ENCODE measurements around the gene ARHGAP6.
A peak's percentile ranks its signal among the peaks of the same experiment; 100 is the strongest.

ARHGAP6 gene

GRCh38 chrX:11558972-11559371 lies 106.7 kb downstream of the ARHGAP6 start:
- Histone ChIP-seq H3K9me3 (ENCODE audit: control extremely low read depth in 1 of 5, control insufficient read depth in 4 of 5, insufficient read depth in 2 of 5, low read depth in 1 of 5, low read length in 4 of 5) (no peaks in the 10 kb centered on the region), H3K4me3 (ENCODE audit: control insufficient read depth in 1 of 7, extremely low read depth in 1 of 7, insufficient read depth in 4 of 7, low read depth in 2 of 7, low read length in 6 of 7) (no peak overlapping the region), H3K36me3 (ENCODE audit: control insufficient read depth in 4 of 4, insufficient read depth in 4 of 4, low read length in 3 of 4) (no peaks in the 10 kb centered on the region), H3K27ac (ENCODE audit: insufficient read depth in 1 of 2, low read depth in 1 of 2, low read length in 2 of 2, poor library complexity in 1 of 2, severe bottlenecking in 2 of 2) (no peak overlapping the region), H3K27me3 (replicated peaks in 2 of 5; ENCODE audit: control insufficient read depth in 4 of 5, insufficient read depth in 5 of 5, low read length in 4 of 5) (no peaks in the 10 kb centered on the region), H3K4me1 (ENCODE audit: control extremely low read depth in 1 of 4, control insufficient read depth in 4 of 4, insufficient read depth in 4 of 4, low read length in 3 of 4) (no peaks in the 10 kb centered on the region)
- ChIA-PET POLR2A (no interaction called here), CTCF (interaction anchor here (1.3 to 1.4 kb wide), 2 partner anchors 18 to 20 kb away, joined by 3 read pairs; no protein-coding TSS in a partner anchor)
- DNase-seq, result peak; percentile 22 to 64 (median 57)
- 92% methylated on average over 3 of the region's 4 CpGs for WGBS (ENCODE audit: insufficient coverage)

GRCh38 chrX:11557120-11557519 lies 108.6 kb downstream of the ARHGAP6 start:
- no peaks in the 10 kb centered on the region for H3K4me1 ChIP-seq (ENCODE audit: control extremely low read depth in 1 of 4, control insufficient read depth in 4 of 4, insufficient read depth in 4 of 4, low read length in 3 of 4)
- H3K27me3 ChIP-seq (replicated peaks in 2 of 5; ENCODE audit: control insufficient read depth in 4 of 5, insufficient read depth in 5 of 5, low read length in 4 of 5), result no peaks in the 10 kb centered on the region
- DNase-seq, result no peak
- H3K27ac ChIP-seq (ENCODE audit: insufficient read depth in 1 of 2, low read depth in 1 of 2, low read length in 2 of 2, poor library complexity in 1 of 2, severe bottlenecking in 2 of 2), result no peak overlapping the region
- CTCF ChIA-PET, result no interaction called here
- no peaks in the 10 kb centered on the region for H3K36me3 ChIP-seq (ENCODE audit: control insufficient read depth in 4 of 4, insufficient read depth in 4 of 4, low read length in 3 of 4)
- H3K9me3 ChIP-seq (ENCODE audit: control extremely low read depth in 1 of 5, control insufficient read depth in 4 of 5, insufficient read depth in 2 of 5, low read depth in 1 of 5, low read length in 4 of 5), result no peaks in the 10 kb centered on the region
- H3K4me3 ChIP-seq (ENCODE audit: control insufficient read depth in 1 of 7, extremely low read depth in 1 of 7, insufficient read depth in 4 of 7, low read depth in 2 of 7, low read length in 6 of 7), result no peak overlapping the region
- POLR2A ChIA-PET, result no interaction called here
- WGBS (ENCODE audit: insufficient coverage), result no CpG with 5 or more reads among the region's 2 CpGs

GRCh38 chrX:11555759-11556158 lies 110.0 kb downstream of the ARHGAP6 start:
- H3K36me3 ChIP-seq (ENCODE audit: control insufficient read depth in 4 of 4, insufficient read depth in 4 of 4, low read length in 3 of 4), result no peaks in the 10 kb centered on the region
- 90% methylated on average over 3 of the region's 5 CpGs for WGBS (ENCODE audit: insufficient coverage)
- no peak overlapping the region for H3K4me3 ChIP-seq (ENCODE audit: control insufficient read depth in 1 of 7, extremely low read depth in 1 of 7, insufficient read depth in 4 of 7, low read depth in 2 of 7, low read length in 6 of 7)
- H3K27me3 ChIP-seq (replicated peaks in 2 of 5; ENCODE audit: control insufficient read depth in 4 of 5, insufficient read depth in 5 of 5, low read length in 4 of 5), result peaks cover 0 to 3% (median 0%) of the 10 kb centered on the region in 5 experiments
- no peak for DNase-seq
- no peak overlapping the region for H3K27ac ChIP-seq (ENCODE audit: insufficient read depth in 1 of 2, low read depth in 1 of 2, low read length in 2 of 2, poor library complexity in 1 of 2, severe bottlenecking in 2 of 2)
- no peaks in the 10 kb centered on the region for H3K4me1 ChIP-seq (ENCODE audit: control extremely low read depth in 1 of 4, control insufficient read depth in 4 of 4, insufficient read depth in 4 of 4, low read length in 3 of 4)
- no peaks in the 10 kb centered on the region for H3K9me3 ChIP-seq (ENCODE audit: control extremely low read depth in 1 of 5, control insufficient read depth in 4 of 5, insufficient read depth in 2 of 5, low read depth in 1 of 5, low read length in 4 of 5)
- POLR2A ChIA-PET, result no interaction called here
- CTCF ChIA-PET, result no interaction called here

- DNase-seq, result no peak
- Histone ChIP-seq H3K36me3 (ENCODE audit: control insufficient read depth in 4 of 4, insufficient read depth in 4 of 4, low read length in 3 of 4) (no peaks in the 10 kb centered on the region), H3K4me3 (ENCODE audit: control insufficient read depth in 1 of 7, extremely low read depth in 1 of 7, insufficient read depth in 4 of 7, low read depth in 2 of 7, low read length in 6 of 7) (no peak overlapping the region), H3K9me3 (ENCODE audit: control extremely low read depth in 1 of 5, control insufficient read depth in 4 of 5, insufficient read depth in 2 of 5, low read depth in 1 of 5, low read length in 4 of 5) (no peaks in the 10 kb centered on the region), H3K4me1 (ENCODE audit: control extremely low read depth in 1 of 4, control insufficient read depth in 4 of 4, insufficient read depth in 4 of 4, low read length in 3 of 4) (no peaks in the 10 kb centered on the region), H3K27ac (ENCODE audit: insufficient read depth in 1 of 2, low read depth in 1 of 2, low read length in 2 of 2, poor library complexity in 1 of 2, severe bottlenecking in 2 of 2) (no peak overlapping the region), H3K27me3 (replicated peaks in 2 of 5; ENCODE audit: control insufficient read depth in 4 of 5, insufficient read depth in 5 of 5, low read length in 4 of 5) (peaks cover 0 to 3% (median 0%) of the 10 kb centered on the region in 5 experiments)
- ChIA-PET POLR2A (no interaction called here), CTCF (no interaction called here)
- no CpG with 5 or more reads among the region's 1 CpG for WGBS (ENCODE audit: insufficient coverage)
Measured at GRCh38 chrX:11553594-11553993, 112.1 kb downstream of the ARHGAP6 start.

- DNase-seq, result no peak
- POLR2A ChIA-PET, result no interaction called here
- Histone ChIP-seq H3K36me3 (ENCODE audit: control insufficient read depth in 4 of 4, insufficient read depth in 4 of 4, low read length in 3 of 4) (no peaks in the 10 kb centered on the region), H3K27me3 (replicated peaks in 2 of 5; ENCODE audit: control insufficient read depth in 4 of 5, insufficient read depth in 5 of 5, low read length in 4 of 5) (peaks cover 0 to 7% (median 0%) of the 10 kb centered on the region in 5 experiments), H3K27ac (ENCODE audit: insufficient read depth in 1 of 2, low read depth in 1 of 2, low read length in 2 of 2, poor library complexity in 1 of 2, severe bottlenecking in 2 of 2) (no peak overlapping the region), H3K4me1 (ENCODE audit: control extremely low read depth in 1 of 4, control insufficient read depth in 4 of 4, insufficient read depth in 4 of 4, low read length in 3 of 4) (no peaks in the 10 kb centered on the region), H3K9me3 (ENCODE audit: control extremely low read depth in 1 of 5, control insufficient read depth in 4 of 5, insufficient read depth in 2 of 5, low read depth in 1 of 5, low read length in 4 of 5) (peaks cover 0 to 1% (median 0%) of the 10 kb centered on the region in 5 experiments), H3K4me3 (ENCODE audit: control insufficient read depth in 1 of 7, extremely low read depth in 1 of 7, insufficient read depth in 4 of 7, low read depth in 2 of 7, low read length in 6 of 7) (no peak overlapping the region)
- no CpG with 5 or more reads among the region's 1 CpG for WGBS (ENCODE audit: insufficient coverage)
- CTCF ChIA-PET, result no interaction called here
Measured at GRCh38 chrX:11551151-11551550, 114.6 kb downstream of the ARHGAP6 start.

- DNase-seq, result no peak
- peaks cover 0 to 10% (median 0%) of the 10 kb centered on the region in 5 experiments for H3K27me3 ChIP-seq (replicated peaks in 2 of 5; ENCODE audit: control insufficient read depth in 4 of 5, insufficient read depth in 5 of 5, low read length in 4 of 5)
- H3K27ac ChIP-seq (ENCODE audit: insufficient read depth in 1 of 2, low read depth in 1 of 2, low read length in 2 of 2, poor library complexity in 1 of 2, severe bottlenecking in 2 of 2), result no peak overlapping the region
- no CpG with 5 or more reads among the region's 2 CpGs for WGBS (ENCODE audit: insufficient coverage)
- ChIA-PET POLR2A (no interaction called here), CTCF (no interaction called here)
- H3K9me3 ChIP-seq (ENCODE audit: control extremely low read depth in 1 of 5, control insufficient read depth in 4 of 5, insufficient read depth in 2 of 5, low read depth in 1 of 5, low read length in 4 of 5), result peaks cover 0 to 1% (median 0%) of the 10 kb centered on the region in 5 experiments
- H3K4me3 ChIP-seq (ENCODE audit: control insufficient read depth in 1 of 7, extremely low read depth in 1 of 7, insufficient read depth in 4 of 7, low read depth in 2 of 7, low read length in 6 of 7), result no peak overlapping the region
- no peaks in the 10 kb centered on the region for H3K4me1 ChIP-seq (ENCODE audit: control extremely low read depth in 1 of 4, control insufficient read depth in 4 of 4, insufficient read depth in 4 of 4, low read length in 3 of 4)
- no peaks in the 10 kb centered on the region for H3K36me3 ChIP-seq (ENCODE audit: control insufficient read depth in 4 of 4, insufficient read depth in 4 of 4, low read length in 3 of 4)
Measured at GRCh38 chrX:11546917-11547316, 118.8 kb downstream of the ARHGAP6 start.

GRCh38 chrX:11543249-11543648 lies 122.5 kb downstream of the ARHGAP6 start:
- no peaks in the 10 kb centered on the region for H3K36me3 ChIP-seq (ENCODE audit: control insufficient read depth in 4 of 4, insufficient read depth in 4 of 4, low read length in 3 of 4)
- H3K4me1 ChIP-seq (ENCODE audit: control extremely low read depth in 1 of 4, control insufficient read depth in 4 of 4, insufficient read depth in 4 of 4, low read length in 3 of 4), result no peaks in the 10 kb centered on the region
- H3K27me3 ChIP-seq (replicated peaks in 2 of 5; ENCODE audit: control insufficient read depth in 4 of 5, insufficient read depth in 5 of 5, low read length in 4 of 5), result peaks cover 0 to 7% (median 0%) of the 10 kb centered on the region in 5 experiments
- H3K27ac ChIP-seq (ENCODE audit: insufficient read depth in 1 of 2, low read depth in 1 of 2, low read length in 2 of 2, poor library complexity in 1 of 2, severe bottlenecking in 2 of 2), result no peak overlapping the region
- WGBS (ENCODE audit: insufficient coverage), result 71% methylated on average over 1 of the region's 1 CpG
- peak in 2 of 3 donors; percentile 8 to 10 for DNase-seq
- CTCF ChIA-PET, result no interaction called here
- no peak overlapping the region for H3K4me3 ChIP-seq (ENCODE audit: control insufficient read depth in 1 of 7, extremely low read depth in 1 of 7, insufficient read depth in 4 of 7, low read depth in 2 of 7, low read length in 6 of 7)
- H3K9me3 ChIP-seq (ENCODE audit: control extremely low read depth in 1 of 5, control insufficient read depth in 4 of 5, insufficient read depth in 2 of 5, low read depth in 1 of 5, low read length in 4 of 5), result peaks cover 0 to 1% (median 0%) of the 10 kb centered on the region in 5 experiments
- POLR2A ChIA-PET, result no interaction called here
